RCC 7860 (cell line): ENCODE measurements around the gene FRMPD1.
A peak's percentile ranks its signal among the peaks of the same experiment; 100 is the strongest.

Source experiments
- DNase-seq: peaks from one replicate; pipeline ENCODE4 v3.0.0-alpha.2; 2015; ENCODE audit warnings: low spot score
- FAIRE-seq: peaks from 2 replicates; lab custom pipeline; 2012; peaks lifted over from hg19 to GRCh38; lab: Jason Lieb, UNC

The FRMPD1 gene

GRCh38 chr9:37769995-37770394 lies 119.2 kb downstream of the FRMPD1 start:
- no peak for DNase-seq

GRCh38 chr9:37775216-37775919 lies 124.6 kb downstream of the FRMPD1 start:
- FAIRE-seq: no peak
- no peak for DNase-seq

More at GRCh38 chr9:37769995-37770394, 119.2 kb downstream of the FRMPD1 start:
- FAIRE-seq: no peak

- DNase-seq (no peak), FAIRE-seq (no peak)
These were observed 125.6 kb downstream of the FRMPD1 start for GRCh38 chr9:37776328-37776727.

GRCh38 chr9:37778534-37778933 lies 127.8 kb downstream of the FRMPD1 start:
- FAIRE-seq (no peak), DNase-seq (no peak)

GRCh38 chr9:37784291-37784615 lies 133.5 kb downstream of the FRMPD1 start:
- DNase-seq: no peak

GRCh38 chr9:37784616-37785483 lies 134.1 kb downstream of the FRMPD1 start, which contains the start of gene EXOSC3:
Gene EXOSC3, minus strand, starts transcription at chr9:37785064. Its CDS starts 20 bp downstream, at chr9:37785044.
- no peak for FAIRE-seq
- peak; percentile 77 for DNase-seq

More at GRCh38 chr9:37784291-37784615, 133.5 kb downstream of the FRMPD1 start:
- no peak for FAIRE-seq

GRCh38 chr9:37787059-37787458 lies 136.3 kb downstream of the FRMPD1 start:
- no peak for FAIRE-seq
- DNase-seq: no peak

- DNase-seq (no peak), FAIRE-seq (no peak)
These were observed 137.6 kb downstream of the FRMPD1 start for GRCh38 chr9:37788332-37788731.

- no peak for DNase-seq
- no peak for FAIRE-seq
These were observed 139.3 kb downstream of the FRMPD1 start for GRCh38 chr9:37790096-37790495.

GRCh38 chr9:37792122-37792521 lies 141.4 kb downstream of the FRMPD1 start:
- DNase-seq (no peak), FAIRE-seq (no peak)

- FAIRE-seq: no peak
These were observed 145.5 kb downstream of the FRMPD1 start for GRCh38 chr9:37796232-37796631.

More at GRCh38 chr9:37796232-37796631, 145.5 kb downstream of the FRMPD1 start:
- DNase-seq: no peak
